Astrocyte of the spinal cord (primary cell): ENCODE data around the gene R3HDM2.

Experiments used
- DNase-seq: peaks from one replicate; pipeline ENCODE4 v3.0.0; 2011; ENCODE audit warnings: low read depth, low spot score
- H3K4me3 ChIP-seq: 2 replicates; pipeline ENCODE4 v1.5.1; 2011; ENCODE audit warnings: low read depth, mild to moderate bottlenecking, low read length, moderate library complexity
- in situ Hi-C: cut with HindIII; loops from 2 replicates; pipeline ENCODE4 v1.10.0; 2017; ENCODE audit warnings: low sequenced_read_pairs
- TF ChIP-seq, protein P1 (sequence below): IDR thresholded peaks from 2 replicates; pipeline ENCODE4 v1.5.1; 2012; ENCODE audit warnings: low read depth, mild to moderate bottlenecking, low read length, inconsistent platforms

Gene R3HDM2

DNA sequence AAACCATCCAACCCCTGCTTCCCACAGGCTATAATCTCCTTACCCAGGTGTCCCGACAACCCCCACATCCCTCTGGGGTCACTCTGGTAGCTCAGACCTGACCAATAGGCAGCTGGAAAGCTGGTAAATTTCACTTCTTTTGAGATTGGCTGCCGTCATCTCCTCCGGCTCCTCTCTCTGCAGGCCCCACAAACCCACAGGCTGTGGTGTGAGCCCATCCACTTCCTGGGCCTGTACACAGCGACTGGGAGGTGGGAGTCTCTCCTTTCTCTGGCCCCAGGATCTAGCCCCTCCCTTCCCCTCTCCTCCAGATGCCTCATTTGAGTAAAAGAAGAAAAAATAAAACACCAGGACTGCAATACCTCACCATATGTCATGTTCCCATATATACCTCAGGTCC is 4.5 kb upstream of the R3HDM2 start:
- TF ChIP-seq, protein P1, sequence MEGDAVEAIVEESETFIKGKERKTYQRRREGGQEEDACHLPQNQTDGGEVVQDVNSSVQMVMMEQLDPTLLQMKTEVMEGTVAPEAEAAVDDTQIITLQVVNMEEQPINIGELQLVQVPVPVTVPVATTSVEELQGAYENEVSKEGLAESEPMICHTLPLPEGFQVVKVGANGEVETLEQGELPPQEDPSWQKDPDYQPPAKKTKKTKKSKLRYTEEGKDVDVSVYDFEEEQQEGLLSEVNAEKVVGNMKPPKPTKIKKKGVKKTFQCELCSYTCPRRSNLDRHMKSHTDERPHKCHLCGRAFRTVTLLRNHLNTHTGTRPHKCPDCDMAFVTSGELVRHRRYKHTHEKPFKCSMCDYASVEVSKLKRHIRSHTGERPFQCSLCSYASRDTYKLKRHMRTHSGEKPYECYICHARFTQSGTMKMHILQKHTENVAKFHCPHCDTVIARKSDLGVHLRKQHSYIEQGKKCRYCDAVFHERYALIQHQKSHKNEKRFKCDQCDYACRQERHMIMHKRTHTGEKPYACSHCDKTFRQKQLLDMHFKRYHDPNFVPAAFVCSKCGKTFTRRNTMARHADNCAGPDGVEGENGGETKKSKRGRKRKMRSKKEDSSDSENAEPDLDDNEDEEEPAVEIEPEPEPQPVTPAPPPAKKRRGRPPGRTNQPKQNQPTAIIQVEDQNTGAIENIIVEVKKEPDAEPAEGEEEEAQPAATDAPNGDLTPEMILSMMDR = no peak
- in situ Hi-C loops = no loop called here
- no peak for DNase-seq
- H3K4me3 ChIP-seq = no peak overlapping the region

DNA sequence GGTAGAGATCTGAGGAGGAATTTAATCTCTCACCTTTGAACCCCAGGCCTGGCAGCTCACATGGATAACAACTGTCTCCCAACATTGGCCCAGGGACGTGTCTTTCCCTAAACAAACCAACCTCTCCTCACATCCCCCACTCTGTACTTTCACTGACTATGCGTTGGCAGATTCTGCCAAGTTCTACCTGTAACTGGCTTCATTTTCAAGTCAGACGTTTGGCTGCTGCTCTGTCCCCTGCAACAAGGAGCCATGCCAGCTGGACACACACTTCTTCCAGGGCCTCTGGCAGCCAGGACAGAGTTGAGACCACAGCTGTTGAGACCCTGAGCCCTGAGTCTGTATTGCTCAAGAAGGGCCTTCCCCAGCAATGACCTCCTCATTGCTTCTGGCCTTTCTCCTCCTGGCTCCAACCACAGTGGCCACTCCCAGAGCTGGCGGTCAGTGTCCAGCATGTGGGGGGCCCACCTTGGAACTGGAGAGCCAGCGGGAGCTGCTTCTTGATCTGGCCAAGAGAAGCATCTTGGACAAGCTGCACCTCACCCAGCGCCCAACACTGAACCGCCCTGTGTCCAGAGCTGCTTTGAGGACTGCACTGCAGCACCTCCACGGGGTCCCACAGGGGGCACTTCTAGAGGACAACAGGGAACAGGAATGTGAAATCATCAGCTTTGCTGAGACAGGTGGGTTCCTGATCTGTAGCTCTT is 3.8 kb upstream of the R3HDM2 start, which contains the start of gene INHBC:
Gene INHBC (plus strand): TSS at position 268 of the 707 bp plus-strand sequence. CDS start 103 bp downstream, at position 371.
- no peak for DNase-seq
- no peak within 1 kb of the TSS for H3K4me3 ChIP-seq
- in situ Hi-C loops = no loop called here
- TF ChIP-seq, protein P1 = no peak

DNA sequence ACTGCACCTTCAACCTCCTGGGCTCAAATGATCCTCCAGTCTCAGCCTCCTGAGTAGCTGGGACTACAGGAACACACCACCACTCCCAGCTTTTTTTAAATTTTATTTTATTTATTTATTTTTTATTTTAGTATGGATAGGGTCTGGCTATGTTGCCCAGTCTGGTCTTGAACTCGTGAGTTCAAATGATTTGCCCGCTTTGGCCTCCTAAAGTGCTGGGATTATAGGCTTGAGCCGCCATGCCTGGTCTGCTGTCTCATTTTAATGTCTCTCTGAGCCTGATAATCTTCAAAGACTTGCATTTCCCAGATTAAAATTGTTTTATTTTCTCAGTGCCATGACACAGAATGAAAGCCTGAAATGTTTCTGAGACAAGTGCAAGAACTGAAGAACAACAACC is 2.5 kb upstream of the R3HDM2 start:
- TF ChIP-seq, protein P1 = no peak
- in situ Hi-C loops = no loop called here
- no peak overlapping the region for H3K4me3 ChIP-seq
- no peak for DNase-seq

DNA sequence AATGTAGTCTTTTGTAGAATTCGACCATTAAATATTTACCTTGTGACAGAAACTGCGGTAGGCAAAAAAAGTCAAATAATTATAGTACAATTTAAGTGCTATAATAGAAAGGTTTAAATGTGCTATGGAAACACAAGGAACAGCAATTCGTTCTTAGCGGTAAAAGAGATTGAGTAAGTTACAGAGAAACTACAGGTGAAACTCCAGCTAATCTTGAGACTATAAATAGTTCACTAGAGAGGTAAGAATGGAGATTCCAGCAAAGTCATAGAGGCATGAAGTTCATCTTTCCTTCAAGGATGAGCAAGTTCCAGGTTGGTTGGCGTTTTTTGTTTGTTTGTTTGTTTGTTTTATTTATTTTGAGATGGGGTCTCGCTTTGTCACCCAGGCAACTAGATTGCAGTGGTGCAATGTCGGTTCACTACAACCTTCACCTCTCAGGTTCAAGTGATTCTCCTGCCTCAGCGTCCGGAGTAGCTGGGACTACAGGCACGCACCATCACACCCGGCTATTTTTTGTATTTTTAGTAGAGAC is 878 bp upstream of the R3HDM2 start:
- in situ Hi-C loops = no loop called here
- no peak overlapping the region for H3K4me3 ChIP-seq
- no peak for DNase-seq
- TF ChIP-seq, protein P1 = no peak

DNA sequence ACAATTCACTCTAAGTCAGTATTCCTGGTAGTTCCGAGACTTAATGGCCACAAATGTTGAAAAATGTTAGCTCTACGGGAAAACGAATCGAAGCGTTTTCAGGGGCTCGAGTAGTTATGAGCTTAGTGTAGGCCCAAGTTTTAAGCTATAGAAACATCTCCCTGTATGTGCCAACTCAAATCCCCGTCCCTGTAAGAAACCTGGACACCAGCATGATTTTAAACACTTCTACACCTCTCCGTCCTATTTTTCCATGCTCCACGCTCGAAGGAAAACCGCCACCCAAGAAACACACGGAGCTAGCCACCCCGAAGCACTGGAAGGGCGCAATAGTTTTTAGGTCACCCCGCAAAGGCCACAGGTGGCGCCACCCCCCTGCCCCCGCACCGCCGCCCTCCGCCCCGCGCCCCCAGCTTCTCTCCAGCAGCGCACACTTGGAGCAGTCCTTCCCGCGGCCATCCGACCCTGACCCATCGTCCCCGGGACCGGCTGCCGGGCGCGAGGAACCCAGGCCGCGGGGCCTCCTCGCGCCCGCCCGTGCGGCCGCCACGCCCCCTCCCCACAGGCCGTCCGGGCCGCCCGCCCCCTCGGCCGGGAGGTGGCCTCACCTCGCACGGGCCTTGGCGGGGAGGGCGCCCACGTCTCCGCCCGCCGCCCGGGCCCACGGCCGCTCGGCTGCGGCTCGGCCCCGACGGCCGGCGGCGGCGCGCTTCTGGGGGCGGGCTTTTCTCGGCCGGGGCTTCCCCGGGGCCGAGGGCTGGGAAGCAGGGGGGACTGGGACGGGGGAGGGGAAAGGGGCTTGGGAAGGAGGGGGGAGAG is 522 bp downstream of the R3HDM2 start:
- peak; percentile 50 for DNase-seq
- in situ Hi-C loops = no loop called here
- TF ChIP-seq, protein P1 = no peak
- H3K4me3 ChIP-seq = peak overlapping the region; percentile 70

DNA sequence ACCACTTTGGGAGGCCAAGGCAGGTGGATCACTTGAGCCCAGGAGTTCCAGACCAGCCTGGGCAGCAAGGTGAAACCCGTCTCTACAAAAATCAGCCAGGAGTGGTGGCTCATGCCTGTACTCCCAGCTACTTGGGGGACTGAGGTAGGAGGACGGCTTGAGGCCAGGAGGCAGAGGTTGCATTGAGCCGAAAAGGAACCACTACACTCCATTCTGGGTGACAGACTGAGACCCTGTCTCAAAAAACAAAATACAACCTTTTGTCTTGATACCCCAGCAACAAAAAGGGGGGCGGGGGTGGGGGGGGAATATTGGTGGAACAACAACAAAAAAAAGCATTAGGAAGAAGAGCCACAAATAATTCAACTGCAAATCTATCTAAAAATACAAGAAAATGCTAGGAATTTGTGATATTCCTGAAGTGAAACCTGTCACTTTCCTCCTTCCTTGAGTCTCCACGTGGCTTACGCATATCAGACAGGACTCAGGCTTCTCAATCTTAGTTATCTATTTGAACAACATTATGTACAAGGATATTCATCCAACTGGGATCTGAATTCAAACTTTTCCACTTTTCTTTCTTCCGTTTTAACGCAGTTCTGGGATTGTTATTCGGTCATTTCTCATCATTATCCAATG is 1.3 kb downstream of the R3HDM2 start:
- TF ChIP-seq, protein P1 = no peak
- peak overlapping the region; percentile 70 for H3K4me3 ChIP-seq

More for the DNA sequence above, 1.3 kb downstream of the R3HDM2 start:
- in situ Hi-C loops = no loop called here
- no peak for DNase-seq
